SK-N-SH (cell line): ENCODE measurements around the gene SLC8B1. TPM values are rescaled to one million over a fixed set of nuclear protein-coding genes. Genes with fewer than 3 reads are reported as not detected.

ENCODE experiments used
- CTCF ChIA-PET: fragments of 300-600, 350-600 bp; formaldehyde crosslinking; extraction: SDS; loops from one replicate; lab custom pipeline; 2021; lab: Yijun Ruan, JAX
- POLR2A ChIA-PET: fragments of 350-600 bp; sonication (Branson Sonifier 250); formaldehyde crosslinking; extraction: SDS; loops from one replicate; lab custom pipeline; 2020; ENCODE audit warnings: antibody characterized with exemption, inconsistent platforms; lab: Yijun Ruan, JAX
- DNase-seq: peaks from one replicate; pipeline ENCODE4 v3.0.0; 2012
- H2AFZ ChIP-seq: fragments of 200-600 bp; sonication (generic); 2 replicates; pipeline ENCODE4 v1.8.1; 2016; ENCODE audit warnings: antibody characterized with exemption, mild to moderate bottlenecking, low read depth
- H3F3A ChIP-seq: fragments of 200-600 bp; sonication (generic); replicated peaks from 2 replicates; pipeline ENCODE3; 2016; ENCODE audit warnings: antibody characterized with exemption, mild to moderate bottlenecking; ENCODE audit not compliant: insufficient read depth
- H3K27ac ChIP-seq, 2 experiments: fragments of 200-500 bp in 1 of 2; fragments of 200-600 bp in 1 of 2; sonication (Bioruptor generic) in 1 of 2; sonication (generic), shearing (Covaris generic) in 1 of 2; 2 replicates each; pipeline versions ENCODE4 v1.5.1 to v1.6.1; 2014 to 2016; ENCODE audit warnings: low read depth in 2 of 2, inconsistent platforms in 1 of 2, low read length in 1 of 2, mild to moderate bottlenecking in 1 of 2, mixed read lengths in 1 of 2
- H3K27me3 ChIP-seq: fragments of 200-600 bp; sonication (generic), shearing (Covaris generic); 2 replicates; pipeline ENCODE4 v1.6.1; 2016; ENCODE audit warnings: mixed run types; ENCODE audit not compliant: insufficient read depth
- H3K36me3 ChIP-seq, 2 experiments: fragments of 200-500 bp in 1 of 2; fragments of 200-600 bp in 1 of 2; sonication (Bioruptor generic) in 1 of 2; sonication (generic) in 1 of 2; replicated peaks in 1 of 2; 2 replicates each; pipeline versions ENCODE3 to v1.5.1; 2014 to 2016; ENCODE audit warnings: low read length in 1 of 2, mild to moderate bottlenecking in 1 of 2; ENCODE audit not compliant: insufficient read depth in 2 of 2, control insufficient read depth in 1 of 2
- H3K4me1 ChIP-seq, 2 experiments: fragments of 200-500 bp in 1 of 2; fragments of 200-600 bp in 1 of 2; sonication (Bioruptor generic) in 1 of 2; sonication (generic), shearing (Covaris generic) in 1 of 2; 2 replicates each; pipeline versions ENCODE4 v1.5.1 to v1.6.1; 2014 to 2016; ENCODE audit warnings: low read depth in 1 of 2, low read length in 1 of 2, mixed run types in 1 of 2; ENCODE audit not compliant: insufficient read depth in 2 of 2, control insufficient read depth in 1 of 2
- H3K4me2 ChIP-seq: fragments of 200-600 bp; sonication (generic), shearing (Covaris generic); 2 replicates; pipeline ENCODE4 v1.6.1; 2017; ENCODE audit warnings: mixed run types
- H3K4me3 ChIP-seq, 2 experiments: fragments of 200-500 bp in 1 of 2; fragments of 200-600 bp in 1 of 2; sonication (Bioruptor generic) in 1 of 2; sonication (generic), shearing (Covaris generic) in 1 of 2; 2 replicates each; pipeline versions ENCODE4 v1.5.1 to v1.8.1; 2014 to 2016; ENCODE audit warnings: low read depth in 2 of 2, inconsistent platforms in 1 of 2, low read length in 1 of 2, mild to moderate bottlenecking in 1 of 2, mixed read lengths in 1 of 2, moderate library complexity in 1 of 2
- H3K79me2 ChIP-seq: fragments of 200-600 bp; sonication (generic); 2 replicates; pipeline ENCODE4 v1.8.1; 2017; ENCODE audit warnings: mild to moderate bottlenecking; ENCODE audit not compliant: insufficient read depth
- H3K9ac ChIP-seq: fragments of 200-600 bp; sonication (generic); 2 replicates; pipeline ENCODE4 v1.6.1; 2017; ENCODE audit warnings: mixed run types
- H3K9me2 ChIP-seq: fragments of 200-600 bp; sonication (generic); 2 replicates; pipeline ENCODE4 v1.6.1; 2017; ENCODE audit warnings: mixed run types
- H3K9me3 ChIP-seq: fragments of 200-600 bp; sonication (generic); 2 replicates; pipeline ENCODE4 v1.6.1; 2017; ENCODE audit warnings: mixed run types, mild to moderate bottlenecking, moderate library complexity
- H4K20me1 ChIP-seq: fragments of 200-600 bp; sonication (generic); 2 replicates; pipeline ENCODE4 v1.6.1; 2017; ENCODE audit warnings: mild to moderate bottlenecking, mixed run types; ENCODE audit not compliant: insufficient read depth
- EZH2phosphoT487 ChIP-seq: fragments of 200-600 bp; sonication (generic); IDR thresholded peaks from 2 replicates; pipeline ENCODE4 v1.6.1; 2017; ENCODE audit warnings: low read depth, mixed run types, mild to moderate bottlenecking, antibody characterized with exemption, moderate library complexity, borderline replicate concordance
- GATA2 ChIP-seq: sonication (generic); formaldehyde crosslinking; IDR thresholded peaks from 2 replicates; pipeline ENCODE4 v1.5.0; 2020; ENCODE audit warnings: mild to moderate bottlenecking, missing genetic modification reagents
- IRF3 ChIP-seq: fragments of 150-350 bp; IDR thresholded peaks from 2 replicates; pipeline ENCODE4 v1.6.1; 2016; ENCODE audit warnings: mild to moderate bottlenecking, low read depth, low read length
- MXI1 ChIP-seq: IDR thresholded peaks from 2 replicates; pipeline ENCODE4 v1.6.1; 2012; ENCODE audit warnings: mild to moderate bottlenecking, low read depth, low read length, improper control_type of control experiment
- PBX3 ChIP-seq: IDR thresholded peaks from 2 replicates; pipeline ENCODE4; 2012
- RAD21 ChIP-seq: IDR thresholded peaks from 2 replicates; pipeline ENCODE4 v1.6.1; 2012; ENCODE audit warnings: mild to moderate bottlenecking, low read length
- RCOR1 ChIP-seq: fragments of 150-350 bp; IDR thresholded peaks from 2 replicates; pipeline ENCODE4 v1.6.1; 2017; ENCODE audit warnings: antibody characterized with exemption, low read length
- REST ChIP-seq: IDR thresholded peaks from 2 replicates; pipeline ENCODE4 v1.6.1; 2012; ENCODE audit warnings: mild to moderate bottlenecking, low read depth, low read length, moderate library complexity
- RFX5 ChIP-seq: IDR thresholded peaks from 2 replicates; pipeline ENCODE4 v1.6.1; 2012; ENCODE audit warnings: mild to moderate bottlenecking, improper control_type of control experiment, low read length
- RXRA ChIP-seq: IDR thresholded peaks from 2 replicates; pipeline ENCODE4 v1.4.0; 2012; ENCODE audit warnings: low read depth, mild to moderate bottlenecking, borderline replicate concordance
- SMC3 ChIP-seq: IDR thresholded peaks from 2 replicates; pipeline ENCODE4 v1.6.1; 2012; ENCODE audit warnings: low read depth, low read length, improper control_type of control experiment
- TAF1 ChIP-seq: IDR thresholded peaks from 2 replicates; pipeline ENCODE4 v1.6.1; 2012; ENCODE audit warnings: low read depth, mild to moderate bottlenecking, low read length, moderate library complexity, borderline replicate concordance
- TCF12 ChIP-seq: IDR thresholded peaks from 2 replicates; pipeline ENCODE4 v1.4.0; 2012
- YY1 ChIP-seq: IDR thresholded peaks from 2 replicates; pipeline ENCODE4 v1.4.0; 2012; ENCODE audit warnings: low read depth, mild to moderate bottlenecking
- WGBS: methylation state at CpG from one replicate; pipeline ENCODE4 v1.1.6; 2017; ENCODE audit warnings: low lambda C conversion rate; 5-methylcytosine and 5-hydroxymethylcytosine counted together
- polyA plus RNA-seq, 3 experiments: library from polyadenylated mRNA; depleted of rRNA; stranded (reverse); fragments of >200 nt; gene quantifications; 2 replicates each; pipeline ENCODE4 v1.2.3, GENCODE V29; 2012

The SLC8B1 gene
- polyA plus RNA-seq, 1 of the 3 experiments (the other 2 are of a cell fraction) = 12.0 TPM

GRCh38 chr12:113286712-113287111, 48.2 kb downstream of the SLC8B1 start (continued):
- no peak for TF ChIP-seq IRF3
- no peak for TF ChIP-seq MXI1

GRCh38 chr12:113285679-113286610, 49.0 kb downstream of the SLC8B1 start:
- TF ChIP-seq RFX5 = no peak
- TF ChIP-seq REST = no peak
- TF ChIP-seq MXI1 = no peak
- no peak for TF ChIP-seq GATA2 (CRISPR knock-in tag)
- TF ChIP-seq SMC3 = no peak
- no peak for TF ChIP-seq YY1
- TF ChIP-seq TAF1 = no peak
- TF ChIP-seq RXRA = no peak
- no peak for TF ChIP-seq RCOR1
- no peak for TF ChIP-seq RAD21
- TF ChIP-seq EZH2phosphoT487 = no peak
- no peak for TF ChIP-seq TCF12
- no peak for TF ChIP-seq IRF3
- TF ChIP-seq PBX3 = no peak
- TF ChIP-seq, all 33 proteins: peak for 0
- Histone ChIP-seq H3K9ac (no peak overlapping the region), H4K20me1 (no peaks in the 10 kb centered on the region), H3K4me2 (no peak overlapping the region), H3K9me3 (no peaks in the 10 kb centered on the region), H3K4me3 (no peak overlapping the region), H3K27me3 (no peaks in the 10 kb centered on the region), H3K79me2 (no peaks in the 10 kb centered on the region), H3K9me2 (no peaks in the 10 kb centered on the region), H3K36me3 (peaks cover 0 to 25% of the 10 kb centered on the region in 2 experiments), H2AFZ (no peak overlapping the region), H3F3A (peaks cover 2% of the 10 kb centered on the region), H3K4me1 (peaks cover 0 to under 1% of the 10 kb centered on the region in 2 experiments; a peak in 1 of 4 replicates), H3K27ac (no peak overlapping the region)
- POLR2A ChIA-PET = no interaction called here
- WGBS = 92% methylated on average over 19 of the region's 22 CpGs
- no peak for DNase-seq
- CTCF ChIA-PET = no interaction called here
